K562 (cell line): Measurements from ENCODE around the gene RFX3. TPM values are rescaled to one million over a fixed set of nuclear protein-coding genes. Genes with fewer than 3 reads are reported as not detected.

Experiments used
- ATAC-seq: fragments of 200-7000 bp; cut with Tn5 transposase; 3 replicates; pipeline ENCODE4 v1.9.1; 2020; ENCODE audit warnings: moderate library complexity
- BruUV-seq: library from RNA; stranded (reverse); fragments of 400-500 nt; replicated peaks from 2 replicates; lab custom pipeline; 2021; lab: Mats Ljungman, UMichigan
- CTCF ChIA-PET: fragments of 300-600 bp; formaldehyde crosslinking; extraction: SDS; loops from one replicate; lab custom pipeline; 2021; ENCODE audit warnings: low intra/inter-chr PET ratio; lab: Yijun Ruan, JAX
- POLR2A ChIA-PET: fragments of 300-600, 350-650 bp; sonication (Branson Sonifier 250); formaldehyde crosslinking; extraction: SDS; loops from one replicate; lab custom pipeline; 2021; ENCODE audit warnings: antibody characterized with exemption, inconsistent platforms; lab: Yijun Ruan, JAX
- DNase-seq, 4 experiments: peaks; one replicate each; pipeline versions ENCODE4 v3.0.0 to v3.0.0-alpha.2; 2011 to 2018; ENCODE audit warnings: low spot score in 3 of 4, mixed read lengths in 3 of 4; ENCODE audit errors: extremely low read depth in 1 of 4
- FAIRE-seq: peaks from 2 replicates; lab custom pipeline; 2011; peaks lifted over from hg19 to GRCh38; lab: Jason Lieb, UNC
- H2AFZ ChIP-seq: 2 replicates; pipeline ENCODE4 v1.6.0; 2011; ENCODE audit warnings: low read depth, low read length, control low read depth, inconsistent platforms
- H3K27ac ChIP-seq: fragments of 200-600 bp; 3 replicates; pipeline ENCODE4 v1.8.0; 2011; ENCODE audit warnings: low read depth, mild to moderate bottlenecking, control low read depth, inconsistent platforms, low read length, moderate library complexity, mixed read lengths; ENCODE audit errors: extremely low read depth
- H3K27me3 ChIP-seq, 2 experiments: fragments of 300-600 bp in 1 of 2; 2 replicates in 1 of 2; 3 replicates in 1 of 2; pipeline versions ENCODE4 v1.6.0 to v1.8.0; 2011; ENCODE audit warnings: inconsistent platforms in 2 of 2, low read length in 2 of 2, mild to moderate bottlenecking in 1 of 2, mixed read lengths in 1 of 2, moderate library complexity in 1 of 2; ENCODE audit not compliant: control insufficient read depth in 2 of 2, insufficient read depth in 2 of 2
- H3K36me3 ChIP-seq: fragments of 300-600 bp; 3 replicates; pipeline ENCODE4 v1.8.0; 2011; ENCODE audit warnings: mild to moderate bottlenecking, low read length, inconsistent platforms; ENCODE audit not compliant: control insufficient read depth, insufficient read depth
- H3K4me1 ChIP-seq, 2 experiments: fragments of 200-600 bp in 1 of 2; replicated peaks in 1 of 2; 2 replicates in 1 of 2; 3 replicates in 1 of 2; pipeline versions ENCODE4 v1.5.1 to v1.8.0; 2011; ENCODE audit warnings: inconsistent platforms in 2 of 2, low read length in 2 of 2, mild to moderate bottlenecking in 1 of 2, mixed read lengths in 1 of 2, moderate library complexity in 1 of 2; ENCODE audit not compliant: control insufficient read depth in 2 of 2, insufficient read depth in 2 of 2
- H3K4me2 ChIP-seq: 2 replicates; pipeline ENCODE4 v1.6.1; 2011; ENCODE audit warnings: low read length, control low read depth, inconsistent platforms, mixed read lengths; ENCODE audit not compliant: insufficient read depth
- H3K4me3 ChIP-seq: fragments of 200-600 bp; sonication (generic), shearing (Covaris generic); 2 replicates; pipeline ENCODE4 v1.5.1; 2016; ENCODE audit warnings: control low read depth, inconsistent platforms
- H3K79me2 ChIP-seq: fragments of 200-600 bp; 3 replicates; pipeline ENCODE4 v1.8.0; 2011; ENCODE audit warnings: low read length, inconsistent platforms; ENCODE audit not compliant: control insufficient read depth, insufficient read depth
- H3K9ac ChIP-seq, 2 experiments: 2 replicates each; pipeline versions ENCODE4 v1.6.0 to v1.6.1; 2011; ENCODE audit warnings: low read depth in 2 of 2, low read length in 2 of 2, control low read depth in 1 of 2, inconsistent platforms in 1 of 2, mild to moderate bottlenecking in 1 of 2, mixed read lengths in 1 of 2; ENCODE audit not compliant: insufficient read depth in 1 of 2
- H3K9me1 ChIP-seq: one replicate; pipeline ENCODE4 v1.6.0; 2011; ENCODE audit warnings: inconsistent platforms, mild to moderate bottlenecking, low read length, moderate library complexity; ENCODE audit not compliant: control insufficient read depth, insufficient read depth
- H3K9me3 ChIP-seq: replicated peaks from 2 replicates; pipeline ENCODE4 v1.5.1; 2011; ENCODE audit warnings: low read depth, low read length, inconsistent platforms; ENCODE audit not compliant: control insufficient read depth, insufficient read depth
- H4K20me1 ChIP-seq: replicated peaks from 2 replicates; pipeline ENCODE4 v1.6.1; 2011; ENCODE audit warnings: low read length, inconsistent platforms, mixed read lengths; ENCODE audit not compliant: control insufficient read depth, insufficient read depth
- CBX2 ChIP-seq: fragments of 200-600 bp; sonication (generic); IDR thresholded peaks from one replicate; pipeline ENCODE4 v1.6.1; 2012; ENCODE audit warnings: mild to moderate bottlenecking, low read length, inconsistent platforms; ENCODE audit not compliant: insufficient read depth, poor library complexity, severe bottlenecking
- DACH1 ChIP-seq: fragments of 450-650 bp; IDR thresholded peaks from 2 replicates; pipeline ENCODE4 v1.6.1; 2018; ENCODE audit not compliant: partially characterized antibody
- ERF ChIP-seq: fragments of 450-650 bp; formaldehyde crosslinking; IDR thresholded peaks from 2 replicates; pipeline ENCODE4 v1.4.0; 2020; ENCODE audit warnings: mild to moderate bottlenecking, mixed read lengths
- ETS2 ChIP-seq: IDR thresholded peaks from 2 replicates; pipeline ENCODE4 v1.6.1; 2016; ENCODE audit warnings: borderline replicate concordance, missing genetic modification characterization, mild to moderate bottlenecking, moderate library complexity, missing compliant biosample characterization; ENCODE audit not compliant: poor library complexity, severe bottlenecking
- FOSL1 ChIP-seq: fragments of 200-800 bp; sonication (Bioruptor generic); conservative IDR thresholded peaks from 2 replicates; pipeline ENCODE4 v1.6.1; 2016; ENCODE audit warnings: missing genetic modification characterization, missing compliant biosample characterization
- GABPB1 ChIP-seq: sonication (generic); formaldehyde crosslinking; IDR thresholded peaks from 2 replicates; pipeline ENCODE4 v1.8.0; 2022; ENCODE audit warnings: mild to moderate bottlenecking, missing genetic modification reagents
- GATAD2A ChIP-seq: fragments of 450-650 bp; IDR thresholded peaks from 2 replicates; pipeline ENCODE4 v1.6.1; 2017
- HNRNPL ChIP-seq: fragments of 200-400 bp; formaldehyde crosslinking; IDR thresholded peaks from 2 replicates; pipeline ENCODE4 v1.6.1; 2017; ENCODE audit warnings: low read depth, mild to moderate bottlenecking, low read length
- MCM3 ChIP-seq: fragments of 450-650 bp; IDR thresholded peaks from 2 replicates; pipeline ENCODE4 v1.6.1; 2016
- RAD21 ChIP-seq, 2 experiments: fragments of 250-450 bp in 1 of 2; fragments of 450-650 bp in 1 of 2; sonication (Bioruptor Pico) in 1 of 2; formaldehyde crosslinking in 1 of 2; IDR thresholded peaks in 1 of 2; conservative IDR thresholded peaks in 1 of 2; 2 replicates each; pipeline versions ENCODE4 v1.4.0 to v1.8.0; 2020 to 2022; ENCODE audit warnings: mild to moderate bottlenecking in 2 of 2, moderate library complexity in 1 of 2
- ZNF239 ChIP-seq: fragments of 250-450 bp; sonication (Bioruptor Pico); IDR thresholded peaks from 2 replicates; pipeline ENCODE4 v1.4.0; 2020; ENCODE audit warnings: mild to moderate bottlenecking
- ZNF347 ChIP-seq: fragments of 450-650 bp; formaldehyde crosslinking; IDR thresholded peaks from 2 replicates; pipeline ENCODE4 v1.4.0; 2020; ENCODE audit warnings: low read depth, mild to moderate bottlenecking, moderate library complexity
- ZNF436 ChIP-seq: fragments of 250-450, 450-650 bp; sonication (Bioruptor Pico); formaldehyde crosslinking; IDR thresholded peaks from 2 replicates; pipeline ENCODE4 v1.7.0; 2020; ENCODE audit warnings: mild to moderate bottlenecking
- ZNF696 ChIP-seq: fragments of 250-450 bp; sonication (Bioruptor Pico); conservative IDR thresholded peaks from 2 replicates; pipeline ENCODE4 v1.4.0; 2020; ENCODE audit warnings: mild to moderate bottlenecking, moderate library complexity
- ZZZ3 ChIP-seq: fragments of 450-650 bp; IDR thresholded peaks from 2 replicates; pipeline ENCODE4 v1.6.1; 2016; ENCODE audit warnings: antibody characterized with exemption, mild to moderate bottlenecking, moderate library complexity
- WGBS: fragments of 100-300 bp; shearing (Covaris generic); methylation state at CpG from one replicate; pipeline ENCODE4 v1.1.6; 2016; ENCODE audit warnings: low coverage, mixed read lengths; ENCODE audit not compliant: insufficient coverage; ENCODE audit errors: missing lambda C conversion rate; 5-methylcytosine and 5-hydroxymethylcytosine counted together
- in situ Hi-C: fragments of 300-500 bp; cut with MboI; formaldehyde crosslinking; loops from 4 replicates; pipeline ENCODE4 v1.15.0; 2018; ENCODE audit warnings: inconsistent platforms, mixed read lengths
- intact Hi-C: fragments of 100-400 bp; cut with micrococcal nuclease; formaldehyde crosslinking; loops from 2 replicates; pipeline ENCODE4 v1.14.2; 2022
- polyA plus RNA-seq, 8 experiments: library from polyadenylated mRNA; depleted of rRNA in 4 of 8; stranded (reverse) in 5 of 8; unstranded in 3 of 8; fragments of >200 nt; fragmentation: Nextera tagmentation in 2 of 8; fragmentation: Illumina TruSeq in 1 of 8; extraction: Ambion mirVana in 2 of 8; extraction: Trizol in 1 of 8; gene quantifications; 2 replicates each; pipeline versions ENCODE4 v1.2.1 to v1.2.3, GENCODE V29; 2011 to 2014; ENCODE audit warnings: inconsistent platforms in 1 of 8, missing spikeins in 1 of 8
- total RNA-seq, 7 experiments: library from RNA; depleted of rRNA in 6 of 7; stranded (reverse); fragments of >200 nt in 6 of 7; fragmentation: Illumina TruSeq in 2 of 7; extraction: Trizol in 2 of 7; gene quantifications; 2 replicates each; pipeline versions ENCODE4 v1.2.1 to v1.2.3, GENCODE V29; 2011 to 2021; ENCODE audit warnings: low replicate concordance in 1 of 7
- TF ChIP-seq, protein P1 (sequence below): fragments of 450-650 bp; formaldehyde crosslinking; IDR thresholded peaks from 2 replicates; pipeline ENCODE4 v1.4.0; 2020; ENCODE audit warnings: mild to moderate bottlenecking, moderate library complexity
- TF ChIP-seq, protein P2 (sequence below): fragments of 250-450 bp; sonication (Bioruptor Pico); IDR thresholded peaks from 2 replicates; pipeline ENCODE4 v1.8.0; 2021; ENCODE audit warnings: moderate library complexity, mild to moderate bottlenecking, inconsistent platforms
- TF ChIP-seq, protein P3 (sequence below): fragments of 450-650 bp; IDR thresholded peaks from one replicate; pipeline ENCODE4 v1.6.1; 2018; ENCODE audit warnings: mild to moderate bottlenecking, moderate library complexity; ENCODE audit not compliant: partially characterized antibody
- TF ChIP-seq, protein P4 (sequence below): fragments of 450-650 bp; IDR thresholded peaks from 2 replicates; pipeline ENCODE4 v1.6.1; 2016; ENCODE audit warnings: borderline replicate concordance

RFX3 gene
- total and polyA plus RNA-seq, 9 of the 15 experiments (the other 6 are each of a cell fraction or from before 2014, with no cell fraction given), result 0.86 to 4.9 (median 2.0) TPM

DNA sequence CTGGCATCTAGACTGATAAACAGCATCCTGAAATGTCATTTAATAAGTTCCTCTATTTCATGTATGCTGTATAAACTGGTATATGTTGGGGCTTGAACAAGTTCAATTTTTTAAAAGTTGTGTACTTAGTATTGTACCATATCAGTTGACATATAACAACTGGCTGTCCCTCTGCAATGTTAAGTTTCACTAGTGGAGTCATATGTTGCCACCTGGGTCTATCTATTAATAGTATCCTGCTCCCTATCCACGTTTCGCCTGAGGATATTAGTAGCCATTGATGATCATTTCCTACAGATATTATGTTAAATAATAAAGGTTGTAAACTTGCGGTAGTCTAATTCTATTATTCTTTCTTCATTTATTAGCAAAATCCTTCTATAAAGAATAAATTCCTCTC is 177.6 kb downstream of the RFX3 start:
- ChIA-PET CTCF (no interaction called here), POLR2A (no interaction called here)
- Histone ChIP-seq H4K20me1 (no peaks in the 10 kb centered on the region), H3K4me2 (no peak overlapping the region), H3K27ac (no peak overlapping the region)
- in situ Hi-C loops, result no loop called here
- intact Hi-C loops, result no loop called here
- BruUV-seq, result no TSS peak
- WGBS, result 64% methylated on average over 3 of the region's 3 CpGs
- TF ChIP-seq, protein P1, sequence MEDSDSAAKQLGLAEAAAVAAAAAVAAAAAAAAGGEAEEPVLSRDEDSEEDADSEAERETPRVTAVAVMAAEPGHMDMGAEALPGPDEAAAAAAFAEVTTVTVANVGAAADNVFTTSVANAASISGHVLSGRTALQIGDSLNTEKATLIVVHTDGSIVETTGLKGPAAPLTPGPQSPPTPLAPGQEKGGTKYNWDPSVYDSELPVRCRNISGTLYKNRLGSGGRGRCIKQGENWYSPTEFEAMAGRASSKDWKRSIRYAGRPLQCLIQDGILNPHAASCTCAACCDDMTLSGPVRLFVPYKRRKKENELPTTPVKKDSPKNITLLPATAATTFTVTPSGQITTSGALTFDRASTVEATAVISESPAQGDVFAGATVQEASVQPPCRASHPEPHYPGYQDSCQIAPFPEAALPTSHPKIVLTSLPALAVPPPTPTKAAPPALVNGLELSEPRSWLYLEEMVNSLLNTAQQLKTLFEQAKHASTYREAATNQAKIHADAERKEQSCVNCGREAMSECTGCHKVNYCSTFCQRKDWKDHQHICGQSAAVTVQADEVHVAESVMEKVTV (CRISPR knock-in tag), result no peak
- TF ChIP-seq, protein P2, sequence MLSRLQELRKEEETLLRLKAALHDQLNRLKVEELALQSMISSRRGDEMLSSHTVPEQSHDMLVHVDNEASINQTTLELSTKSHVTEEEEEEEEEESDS (CRISPR knock-in tag), result no peak
- TF ChIP-seq, protein P3, sequence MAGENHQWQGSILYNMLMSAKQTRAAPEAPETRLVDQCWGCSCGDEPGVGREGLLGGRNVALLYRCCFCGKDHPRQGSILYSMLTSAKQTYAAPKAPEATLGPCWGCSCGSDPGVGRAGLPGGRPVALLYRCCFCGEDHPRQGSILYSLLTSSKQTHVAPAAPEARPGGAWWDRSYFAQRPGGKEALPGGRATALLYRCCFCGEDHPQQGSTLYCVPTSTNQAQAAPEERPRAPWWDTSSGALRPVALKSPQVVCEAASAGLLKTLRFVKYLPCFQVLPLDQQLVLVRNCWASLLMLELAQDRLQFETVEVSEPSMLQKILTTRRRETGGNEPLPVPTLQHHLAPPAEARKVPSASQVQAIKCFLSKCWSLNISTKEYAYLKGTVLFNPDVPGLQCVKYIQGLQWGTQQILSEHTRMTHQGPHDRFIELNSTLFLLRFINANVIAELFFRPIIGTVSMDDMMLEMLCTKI, result no peak
- TF ChIP-seq HNRNPL (no peak), FOSL1 (no peak), ZNF696 (CRISPR knock-in tag) (no peak), MCM3 (no peak), ZZZ3 (no peak), ERF (no peak), ZNF347 (CRISPR knock-in tag) (no peak), CBX2 (no peak), ETS2 (no peak), RAD21 (CRISPR knock-in tag; conservative IDR thresholded peaks at IDR 0.05 in 1 of 2, IDR thresholded peaks at IDR 0.05 in 1 of 2) (no peak), GABPB1 (CRISPR knock-in tag) (no peak), ZNF239 (CRISPR knock-in tag) (no peak), ZNF436 (no peak), GATAD2A (no peak), DACH1 (no peak)
- TF ChIP-seq, protein P4, sequence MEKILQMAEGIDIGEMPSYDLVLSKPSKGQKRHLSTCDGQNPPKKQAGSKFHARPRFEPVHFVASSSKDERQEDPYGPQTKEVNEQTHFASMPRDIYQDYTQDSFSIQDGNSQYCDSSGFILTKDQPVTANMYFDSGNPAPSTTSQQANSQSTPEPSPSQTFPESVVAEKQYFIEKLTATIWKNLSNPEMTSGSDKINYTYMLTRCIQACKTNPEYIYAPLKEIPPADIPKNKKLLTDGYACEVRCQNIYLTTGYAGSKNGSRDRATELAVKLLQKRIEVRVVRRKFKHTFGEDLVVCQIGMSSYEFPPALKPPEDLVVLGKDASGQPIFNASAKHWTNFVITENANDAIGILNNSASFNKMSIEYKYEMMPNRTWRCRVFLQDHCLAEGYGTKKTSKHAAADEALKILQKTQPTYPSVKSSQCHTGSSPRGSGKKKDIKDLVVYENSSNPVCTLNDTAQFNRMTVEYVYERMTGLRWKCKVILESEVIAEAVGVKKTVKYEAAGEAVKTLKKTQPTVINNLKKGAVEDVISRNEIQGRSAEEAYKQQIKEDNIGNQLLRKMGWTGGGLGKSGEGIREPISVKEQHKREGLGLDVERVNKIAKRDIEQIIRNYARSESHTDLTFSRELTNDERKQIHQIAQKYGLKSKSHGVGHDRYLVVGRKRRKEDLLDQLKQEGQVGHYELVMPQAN, result no peak
- TF ChIP-seq, all 486 proteins: peak for 0
- Histone ChIP-seq H3K27me3 (no peaks in the 10 kb centered on the region), H3K9me1 (no peaks in the 10 kb centered on the region), H2AFZ (no peak overlapping the region), H3K4me1 (no peaks in the 10 kb centered on the region), H3K4me3 (no peak overlapping the region), H3K9me3 (no peaks in the 10 kb centered on the region), H3K9ac (no peak overlapping the region), H3K79me2 (no peaks in the 10 kb centered on the region), H3K36me3 (no peaks in the 10 kb centered on the region)
- ATAC-seq (no peak), FAIRE-seq (no peak), DNase-seq (no peak)
